MM.1S (cell line): ENCODE measurements around the gene NFIX.

Experiments used
- EZH2 ChIP-seq: fragments of 300-600 bp; sonication (generic); optimal IDR thresholded peaks from 2 replicates; pipeline ENCODE3; 2017; ENCODE audit warnings: low read depth, mild to moderate bottlenecking, antibody characterized with exemption, low read length, mixed read lengths
- TF ChIP-seq, protein P1 (sequence below): fragments of 300-600 bp; sonication (generic); IDR thresholded peaks from 2 replicates; pipeline ENCODE4 v1.5.1; 2016; ENCODE audit warnings: antibody characterized with exemption, low read length, mixed read lengths

DNA sequence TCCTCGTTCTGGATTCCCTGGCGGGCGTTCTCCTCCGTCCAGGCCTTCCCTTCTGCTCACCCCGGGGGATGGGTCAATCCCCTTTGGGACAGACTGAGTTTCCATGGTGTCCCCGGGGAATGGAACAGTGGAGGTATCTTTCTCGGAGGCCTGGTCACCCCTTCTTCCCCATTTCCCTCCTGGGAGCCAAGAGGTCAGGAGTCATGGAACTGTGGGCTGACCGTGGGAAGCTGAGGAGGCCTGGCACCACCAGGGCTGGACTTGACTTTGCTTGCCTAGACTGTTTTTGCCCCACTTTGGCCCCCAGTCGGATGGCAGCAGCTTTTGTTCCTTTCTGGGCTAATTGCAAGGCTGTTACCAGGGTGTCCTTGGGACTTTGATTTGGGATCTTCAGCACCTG lies 124.8 kb downstream of the NFIX start:
- TF ChIP-seq, protein P1, sequence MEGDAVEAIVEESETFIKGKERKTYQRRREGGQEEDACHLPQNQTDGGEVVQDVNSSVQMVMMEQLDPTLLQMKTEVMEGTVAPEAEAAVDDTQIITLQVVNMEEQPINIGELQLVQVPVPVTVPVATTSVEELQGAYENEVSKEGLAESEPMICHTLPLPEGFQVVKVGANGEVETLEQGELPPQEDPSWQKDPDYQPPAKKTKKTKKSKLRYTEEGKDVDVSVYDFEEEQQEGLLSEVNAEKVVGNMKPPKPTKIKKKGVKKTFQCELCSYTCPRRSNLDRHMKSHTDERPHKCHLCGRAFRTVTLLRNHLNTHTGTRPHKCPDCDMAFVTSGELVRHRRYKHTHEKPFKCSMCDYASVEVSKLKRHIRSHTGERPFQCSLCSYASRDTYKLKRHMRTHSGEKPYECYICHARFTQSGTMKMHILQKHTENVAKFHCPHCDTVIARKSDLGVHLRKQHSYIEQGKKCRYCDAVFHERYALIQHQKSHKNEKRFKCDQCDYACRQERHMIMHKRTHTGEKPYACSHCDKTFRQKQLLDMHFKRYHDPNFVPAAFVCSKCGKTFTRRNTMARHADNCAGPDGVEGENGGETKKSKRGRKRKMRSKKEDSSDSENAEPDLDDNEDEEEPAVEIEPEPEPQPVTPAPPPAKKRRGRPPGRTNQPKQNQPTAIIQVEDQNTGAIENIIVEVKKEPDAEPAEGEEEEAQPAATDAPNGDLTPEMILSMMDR, result no peak
- no peak for TF ChIP-seq EZH2
